Endothelial cell of umbilical vein (primary cell): ENCODE results near the gene GAS2L3. TPM values are rescaled to one million over a fixed set of nuclear protein-coding genes. Genes with fewer than 3 reads are reported as not detected.

Source experiments
- BruUV-seq: library from RNA; stranded (reverse); fragments of 400-500 nt; replicated peaks from 2 replicates; lab custom pipeline; 2021; lab: Mats Ljungman, UMichigan
- CTCF ChIA-PET: fragments of 300-600, 350-600 bp; sonication (Branson Sonifier 250); formaldehyde crosslinking; loops from one replicate; lab custom pipeline; 2021; ENCODE audit warnings: antibody characterized with exemption, inconsistent platforms; lab: Charles Lee
- POLR2A ChIA-PET: fragments of 300-600, 350-600 bp; sonication (Branson Sonifier 250); formaldehyde crosslinking; loops from one replicate; lab custom pipeline; 2021; ENCODE audit warnings: antibody characterized with exemption, inconsistent platforms; lab: Charles Lee
- DNase-seq: peaks from one replicate; pipeline ENCODE4 v3.0.0-alpha.2; 2011; ENCODE audit warnings: low read depth, low spot score
- FAIRE-seq: peaks from 2 replicates; lab custom pipeline; 2011; peaks lifted over from hg19 to GRCh38; lab: Jason Lieb, UNC
- H2AFZ ChIP-seq: 2 replicates; pipeline ENCODE4 v1.6.0; 2012; ENCODE audit warnings: low read depth, low read length, control low read depth, inconsistent platforms
- H3K27ac ChIP-seq: 2 replicates; pipeline ENCODE4 v1.5.1; 2011; ENCODE audit warnings: low read depth, mild to moderate bottlenecking, control low read depth, low read length, moderate library complexity; ENCODE audit not compliant: insufficient read depth
- H3K27me3 ChIP-seq, 2 experiments: 2 replicates each; pipeline versions ENCODE4 v1.6.0 to v1.6.1; 2011; ENCODE audit warnings: low read length in 2 of 2, mixed read lengths in 1 of 2; ENCODE audit not compliant: control insufficient read depth in 2 of 2, insufficient read depth in 2 of 2
- H3K36me3 ChIP-seq, 2 experiments: 2 replicates in 1 of 2; 3 replicates in 1 of 2; pipeline ENCODE4 v1.5.1; 2011; ENCODE audit warnings: low read length in 2 of 2, mild to moderate bottlenecking in 1 of 2, moderate library complexity in 1 of 2; ENCODE audit not compliant: control insufficient read depth in 2 of 2, insufficient read depth in 2 of 2; ENCODE audit errors: extremely low read depth in 1 of 2
- H3K4me1 ChIP-seq: 3 replicates; pipeline ENCODE4 v1.5.1; 2011; ENCODE audit warnings: mild to moderate bottlenecking, low read length; ENCODE audit not compliant: control insufficient read depth, insufficient read depth; ENCODE audit errors: extremely low read depth
- H3K4me2 ChIP-seq: 2 replicates; pipeline ENCODE4 v1.6.1; 2011; ENCODE audit warnings: low read length, control low read depth, mixed read lengths; ENCODE audit not compliant: insufficient read depth
- H3K4me3 ChIP-seq, 3 experiments: fragments of 200-600 bp in 1 of 3; sonication (generic), shearing (Covaris generic) in 1 of 3; replicated peaks in 1 of 3; 2 replicates each; pipeline ENCODE4 v1.5.1; 2011 to 2016; ENCODE audit warnings: control low read depth in 3 of 3, low read length in 3 of 3, mild to moderate bottlenecking in 2 of 3, inconsistent platforms in 1 of 3, low read depth in 1 of 3, moderate library complexity in 1 of 3; ENCODE audit not compliant: insufficient read depth in 1 of 3
- H3K79me2 ChIP-seq: 2 replicates; pipeline ENCODE4 v1.6.0; 2012; ENCODE audit warnings: low read length, inconsistent platforms; ENCODE audit not compliant: control insufficient read depth, insufficient read depth
- H3K9ac ChIP-seq: replicated peaks from 2 replicates; pipeline ENCODE3; 2011; ENCODE audit warnings: low read length, control low read depth; ENCODE audit not compliant: insufficient read depth; ENCODE audit errors: extremely low read depth
- H3K9me1 ChIP-seq: replicated peaks from 3 replicates; pipeline ENCODE4 v1.6.0; 2011; ENCODE audit warnings: mild to moderate bottlenecking, low read length; ENCODE audit not compliant: control insufficient read depth, insufficient read depth; ENCODE audit errors: extremely low read depth
- H3K9me3 ChIP-seq: replicated peaks from 2 replicates; pipeline ENCODE4 v1.5.1; 2012; ENCODE audit warnings: low read length, inconsistent platforms; ENCODE audit not compliant: control insufficient read depth, insufficient read depth
- H4K20me1 ChIP-seq: replicated peaks from 2 replicates; pipeline ENCODE3; 2011; ENCODE audit warnings: mild to moderate bottlenecking, low read length; ENCODE audit not compliant: control insufficient read depth, insufficient read depth; ENCODE audit errors: extremely low read depth
- EZH2 ChIP-seq: IDR thresholded peaks from 2 replicates; pipeline ENCODE4 v1.6.1; 2012; ENCODE audit warnings: borderline replicate concordance, low read depth, mild to moderate bottlenecking, moderate library complexity, low read length, inconsistent platforms; ENCODE audit not compliant: severe bottlenecking
- FOS ChIP-seq: IDR thresholded peaks from 2 replicates; pipeline ENCODE4 v1.6.1; 2011; ENCODE audit warnings: mild to moderate bottlenecking, low read length, moderate library complexity, borderline replicate concordance; ENCODE audit not compliant: insufficient read depth
- GATA2 ChIP-seq: IDR thresholded peaks from 2 replicates; pipeline ENCODE4 v1.7.0; 2011; ENCODE audit warnings: low read depth, mild to moderate bottlenecking, moderate library complexity, mixed read lengths, low read length; ENCODE audit not compliant: insufficient read length, insufficient read depth
- JUN ChIP-seq: IDR thresholded peaks from 2 replicates; pipeline ENCODE4 v1.6.1; 2011; ENCODE audit warnings: borderline replicate concordance, low read depth; ENCODE audit not compliant: insufficient read length, insufficient read depth
- MYC ChIP-seq: IDR thresholded peaks from one replicate; pipeline ENCODE4 v1.6.1; 2011; ENCODE audit warnings: mild to moderate bottlenecking, low read depth, low read length
- POLR2A ChIP-seq: IDR thresholded peaks from 2 replicates; pipeline ENCODE4 v1.6.1; 2012; ENCODE audit warnings: low read depth, mild to moderate bottlenecking, control low read depth, low read length
- POLR2AphosphoS5 ChIP-seq: IDR thresholded peaks from 2 replicates; pipeline ENCODE4 v1.6.1; 2012; ENCODE audit warnings: low read depth, mild to moderate bottlenecking, control low read depth, low read length, moderate library complexity; ENCODE audit not compliant: insufficient read depth
- dilution Hi-C: fragments of 300-500 bp; cut with MboI; formaldehyde crosslinking; loops from one replicate; pipeline ENCODE4 v1.15.0; 2019; ENCODE audit warnings: low sequenced_read_pairs; ENCODE audit not compliant: extremely low pct_ligation_motif_present
- intact Hi-C: fragments of 100-400 bp; cut with micrococcal nuclease; formaldehyde crosslinking; loops from one replicate; pipeline ENCODE4 v1.10.0; 2022
- polyA plus RNA-seq, 4 experiments: library from polyadenylated mRNA; depleted of rRNA in 3 of 4; stranded (reverse) in 3 of 4; unstranded in 1 of 4; fragments of >200 nt; gene quantifications; 2 replicates each; pipeline versions ENCODE4 v1.2.1 to v1.2.3, GENCODE V29; 2011 to 2012; ENCODE audit warnings: missing spikeins in 1 of 4
- total RNA-seq: library from RNA; stranded (reverse); gene quantifications from 2 replicates; pipeline ENCODE4 v1.2.3, GENCODE V29; 2021
- TF ChIP-seq, protein P1 (sequence below): IDR thresholded peaks from 2 replicates; pipeline ENCODE4 v1.6.1; 2011; ENCODE audit not compliant: insufficient read depth, insufficient read length
- TF ChIP-seq, protein P2 (sequence below), 2 donors: IDR thresholded peaks; 1 replicate in 1 of 2; 2 replicates in 1 of 2; pipeline ENCODE4 v1.5.1; 2011; ENCODE audit warnings: low read length in 2 of 2, mild to moderate bottlenecking in 2 of 2, moderate library complexity in 2 of 2, control low read depth in 1 of 2, inconsistent platforms in 1 of 2, low read depth in 1 of 2; ENCODE audit not compliant: insufficient read depth in 1 of 2; ENCODE audit errors: extremely low read depth in 1 of 2

GAS2L3 gene
- total and polyA plus RNA-seq, 2 donors (not counting 3 experiments of a cell fraction or from before 2014, with no cell fraction given): 6.5 to 47.1 TPM

DNA sequence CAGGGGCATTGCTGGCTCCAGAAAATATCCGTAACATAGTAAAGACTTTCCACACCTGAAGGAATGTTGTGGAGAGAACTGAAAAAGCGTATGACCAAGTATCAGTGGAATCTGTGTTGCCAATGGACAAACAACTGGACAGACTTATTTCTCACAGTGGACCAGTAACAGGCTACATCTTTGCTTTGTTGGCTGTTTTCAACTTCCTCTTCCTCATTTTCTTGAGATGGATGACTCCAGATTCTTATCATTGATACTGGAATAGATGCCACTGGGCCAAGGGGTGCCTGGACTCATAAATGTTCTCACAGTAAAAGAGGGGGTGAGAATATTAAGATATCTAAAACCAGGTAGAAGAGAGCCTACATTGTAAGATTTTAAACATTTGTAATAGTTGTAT is 6.4 kb downstream of the GAS2L3 start:
- dilution Hi-C loops: no loop called here
- TF ChIP-seq GATA2: no peak
- TF ChIP-seq, protein P1, sequence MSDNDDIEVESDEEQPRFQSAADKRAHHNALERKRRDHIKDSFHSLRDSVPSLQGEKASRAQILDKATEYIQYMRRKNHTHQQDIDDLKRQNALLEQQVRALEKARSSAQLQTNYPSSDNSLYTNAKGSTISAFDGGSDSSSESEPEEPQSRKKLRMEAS: no peak
- no peak for TF ChIP-seq POLR2A
- no peak for TF ChIP-seq EZH2
- no peak for TF ChIP-seq JUN
- TF ChIP-seq FOS: no peak
- no peak for TF ChIP-seq MYC
- TF ChIP-seq, protein P2, sequence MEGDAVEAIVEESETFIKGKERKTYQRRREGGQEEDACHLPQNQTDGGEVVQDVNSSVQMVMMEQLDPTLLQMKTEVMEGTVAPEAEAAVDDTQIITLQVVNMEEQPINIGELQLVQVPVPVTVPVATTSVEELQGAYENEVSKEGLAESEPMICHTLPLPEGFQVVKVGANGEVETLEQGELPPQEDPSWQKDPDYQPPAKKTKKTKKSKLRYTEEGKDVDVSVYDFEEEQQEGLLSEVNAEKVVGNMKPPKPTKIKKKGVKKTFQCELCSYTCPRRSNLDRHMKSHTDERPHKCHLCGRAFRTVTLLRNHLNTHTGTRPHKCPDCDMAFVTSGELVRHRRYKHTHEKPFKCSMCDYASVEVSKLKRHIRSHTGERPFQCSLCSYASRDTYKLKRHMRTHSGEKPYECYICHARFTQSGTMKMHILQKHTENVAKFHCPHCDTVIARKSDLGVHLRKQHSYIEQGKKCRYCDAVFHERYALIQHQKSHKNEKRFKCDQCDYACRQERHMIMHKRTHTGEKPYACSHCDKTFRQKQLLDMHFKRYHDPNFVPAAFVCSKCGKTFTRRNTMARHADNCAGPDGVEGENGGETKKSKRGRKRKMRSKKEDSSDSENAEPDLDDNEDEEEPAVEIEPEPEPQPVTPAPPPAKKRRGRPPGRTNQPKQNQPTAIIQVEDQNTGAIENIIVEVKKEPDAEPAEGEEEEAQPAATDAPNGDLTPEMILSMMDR (IDR thresholded peaks at IDR 0.05; ENCODE audit: extremely low read depth in 1 of 2, insufficient read depth in 1 of 2, low read depth in 1 of 2, low read length in 2 of 2): no peak
- no peak for TF ChIP-seq POLR2AphosphoS5
- no peaks in the 10 kb centered on the region for H3K27me3 ChIP-seq
- no peak overlapping the region for H3K4me2 ChIP-seq
- FAIRE-seq (no peak), DNase-seq (no peak)
- H3K27ac ChIP-seq: no peak overlapping the region
- H3K9me1 ChIP-seq: no peaks in the 10 kb centered on the region
- no TSS peak for BruUV-seq
- H3K9me3 ChIP-seq: no peaks in the 10 kb centered on the region
- no peak overlapping the region for H2AFZ ChIP-seq
- peaks cover 33% of the 10 kb centered on the region for H3K4me1 ChIP-seq
- ChIA-PET CTCF (interaction anchor here (0.6 kb wide), 1 partner anchor 83 kb away, joined by 4 read pairs; no protein-coding TSS in a partner anchor), POLR2A (no interaction called here)
- no peaks in the 10 kb centered on the region for H4K20me1 ChIP-seq
- H3K36me3 ChIP-seq: peaks cover 0 to 4% of the 10 kb centered on the region in 2 experiments
- peaks cover 90% of the 10 kb centered on the region for H3K79me2 ChIP-seq
- no peak overlapping the region for H3K9ac ChIP-seq
- intact Hi-C loops: loop anchor here (10.0 kb wide), 1 partner anchor 1115 kb away; the partner anchor contains the start of gene CHPT1
- H3K4me3 ChIP-seq: no peak overlapping the region
